Fibroblast of skin of left quadriceps (primary cell): ENCODE data around the gene OPCML.

Experiments used
- DNase-seq, 2 experiments: peaks; one replicate each; pipeline ENCODE4 v3.0.0-alpha.2; 2013; ENCODE audit warnings: low read depth in 2 of 2

Gene OPCML

GRCh38 chr11:133078012-133078411 lies 454.3 kb downstream of the OPCML start:
- DNase-seq, result no peak

DNA sequence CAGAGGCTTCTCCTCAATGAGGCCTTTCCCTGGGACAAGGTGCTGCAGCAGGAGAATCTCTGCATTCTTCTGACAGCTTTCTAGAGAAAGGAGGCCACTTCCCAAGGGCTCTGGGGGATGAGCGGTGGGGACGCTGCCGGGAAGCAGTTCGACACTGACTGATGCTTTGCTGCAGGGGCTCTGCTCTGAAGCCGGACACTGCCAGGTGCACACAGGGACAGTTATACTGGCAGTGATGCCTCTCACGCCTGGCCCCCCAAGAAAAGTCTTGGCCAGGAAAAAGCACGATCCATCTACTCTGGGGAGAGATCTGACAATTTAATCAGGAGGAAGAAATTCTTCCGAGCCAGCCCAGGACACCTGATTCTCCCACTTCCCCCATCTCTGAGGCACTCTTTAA lies 456.9 kb downstream of the OPCML start:
- DNase-seq, result no peak

- DNase-seq, result no peak
These were observed 459.3 kb downstream of the OPCML start for GRCh38 chr11:133072858-133073582.

GRCh38 chr11:133072378-133072777 lies 459.9 kb downstream of the OPCML start:
- no peak for DNase-seq

GRCh38 chr11:133070791-133071190 lies 461.5 kb downstream of the OPCML start:
- no peak for DNase-seq

DNA sequence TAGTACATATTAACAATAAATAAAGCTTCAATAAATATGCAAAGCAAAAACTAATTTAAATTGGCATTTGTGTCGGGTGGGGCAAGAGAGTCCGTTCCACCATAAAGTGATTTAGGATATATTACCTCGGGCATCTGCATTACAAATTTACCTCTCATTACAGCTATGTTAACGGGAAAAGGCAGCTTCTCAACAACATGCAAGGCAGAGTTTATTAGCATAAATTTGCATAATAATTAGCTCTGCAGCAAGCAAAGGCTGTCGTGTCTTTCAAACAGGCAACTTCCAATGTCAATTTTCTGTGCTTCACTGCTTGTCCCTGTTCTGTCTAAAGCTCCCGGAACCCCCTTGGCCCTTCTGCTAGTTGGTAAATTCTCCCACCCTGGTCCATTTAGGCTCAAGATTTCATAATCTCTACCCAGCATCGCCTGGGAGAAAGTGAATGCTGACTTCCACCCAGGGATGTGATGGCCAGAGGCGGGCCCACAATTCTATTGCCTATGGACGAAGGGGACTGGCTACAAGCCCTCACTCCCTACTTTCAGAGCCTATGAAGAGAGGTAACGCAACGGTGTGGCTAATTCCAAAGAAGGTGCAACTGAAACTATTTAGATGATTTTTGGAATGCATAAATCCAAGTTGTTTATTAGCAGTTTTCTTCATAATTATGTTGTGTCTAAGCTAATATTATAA lies 462.1 kb downstream of the OPCML start:
- no peak for DNase-seq

DNA sequence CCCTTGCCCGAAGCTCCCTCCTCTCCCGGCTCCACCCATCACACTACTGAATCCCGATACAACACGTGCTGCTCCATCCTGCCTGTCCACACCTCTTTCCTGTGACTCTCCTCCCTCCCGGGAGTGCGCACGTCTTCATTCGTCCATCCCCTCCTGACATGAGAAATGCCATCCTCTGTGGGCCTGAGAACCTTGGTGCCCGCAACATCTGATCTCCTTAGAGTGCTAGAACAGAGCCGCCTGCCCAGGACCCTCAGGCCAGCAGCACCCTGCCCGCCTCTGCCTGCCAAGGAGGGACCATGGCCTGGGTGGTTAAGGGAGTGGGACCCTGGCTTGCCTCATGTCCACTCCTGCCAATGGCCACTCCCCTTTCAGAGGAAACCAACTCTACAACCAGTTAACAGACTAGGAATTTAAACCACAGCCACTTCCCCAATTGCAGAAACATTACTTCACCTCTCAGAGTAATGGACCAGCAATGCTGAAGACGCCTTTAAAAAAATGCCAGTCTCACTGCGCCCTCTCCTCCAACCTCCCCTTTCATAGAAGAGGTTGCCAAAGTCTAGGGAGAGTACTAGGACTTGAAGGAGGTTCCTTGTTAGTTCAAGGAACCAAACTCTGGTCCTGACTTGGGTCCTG lies 466.3 kb downstream of the OPCML start:
- DNase-seq, result no peak

DNA sequence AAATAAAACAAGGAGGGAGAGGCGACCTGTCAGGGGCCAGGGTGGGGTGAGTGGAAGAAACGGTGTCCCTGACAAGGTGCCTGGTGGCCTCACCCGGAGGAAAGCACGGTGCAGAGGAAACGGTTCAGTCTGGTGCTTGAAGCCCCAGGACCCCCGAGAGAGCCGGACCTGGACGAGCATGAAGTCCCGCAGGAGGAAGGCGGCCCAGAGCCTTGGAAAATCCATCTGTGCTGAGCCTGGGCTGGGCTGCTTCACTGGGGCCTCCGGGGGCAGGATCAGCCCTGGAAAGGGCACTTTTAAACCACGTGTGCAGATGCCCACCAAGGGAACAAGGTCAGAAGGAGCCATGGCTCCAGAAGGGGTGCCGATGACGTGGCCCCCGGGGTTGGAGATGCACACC lies 467.3 kb downstream of the OPCML start:
- DNase-seq, result no peak

DNA sequence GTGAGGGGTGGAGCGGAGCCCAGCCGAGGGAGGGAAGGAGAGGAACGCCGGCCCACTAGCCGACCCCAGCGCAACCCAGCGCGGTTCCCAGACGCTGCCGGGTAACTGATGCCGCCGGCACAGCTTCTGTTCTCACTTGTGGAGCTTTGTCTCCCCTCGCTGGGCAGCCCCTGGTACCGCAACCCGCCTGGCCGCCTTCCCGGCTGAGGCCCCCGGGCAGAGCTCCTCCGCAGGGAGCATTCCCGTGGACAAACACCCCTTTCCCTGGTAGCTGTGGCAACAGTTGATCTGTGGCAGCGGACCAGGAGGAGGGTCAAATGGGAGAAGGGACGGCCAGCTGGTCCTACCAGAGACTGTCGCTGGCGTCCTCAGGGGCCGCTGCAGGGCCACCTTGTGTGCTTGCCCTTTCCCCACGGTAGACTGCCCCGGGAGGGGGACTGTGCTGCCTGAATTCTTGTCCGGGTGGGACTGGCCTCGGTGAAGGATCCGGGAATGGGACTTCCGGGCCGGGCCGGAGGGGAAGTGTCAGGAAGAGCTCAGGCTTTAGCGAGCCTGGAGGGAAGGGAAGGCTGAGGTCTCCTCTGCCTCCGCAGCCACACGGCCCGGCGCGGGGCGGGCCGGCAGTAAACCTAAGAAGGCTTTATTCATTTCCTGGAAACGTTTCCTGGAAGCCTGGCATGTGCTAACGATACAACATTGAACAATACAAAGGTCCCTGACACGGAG lies 468.0 kb downstream of the OPCML start:
- DNase-seq, result peak; percentile 64 to 68

GRCh38 chr11:133058501-133058900 lies 473.8 kb downstream of the OPCML start:
- DNase-seq, result no peak

- DNase-seq, result no peak
These were observed 479.1 kb downstream of the OPCML start for GRCh38 chr11:133053124-133053776.

DNA sequence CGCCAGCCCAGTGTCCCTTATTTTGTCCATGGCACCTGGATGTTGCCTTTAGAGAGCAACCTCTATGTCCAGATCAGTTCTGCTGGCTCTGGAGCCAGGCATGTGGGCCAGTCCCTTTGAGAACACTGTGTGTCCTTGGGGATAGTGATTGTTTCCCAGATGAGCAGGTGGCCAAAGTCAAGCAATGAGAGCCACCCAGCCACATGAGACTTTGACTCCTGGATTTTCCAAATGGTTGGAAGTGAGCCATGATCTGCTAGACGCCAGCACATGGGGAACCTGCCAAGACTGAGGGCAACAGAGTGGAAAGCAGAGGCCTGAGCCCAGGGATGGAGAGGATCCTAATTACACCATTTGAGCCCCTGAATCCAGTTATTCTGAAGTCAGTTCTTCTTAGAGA lies 479.8 kb downstream of the OPCML start:
- no peak for DNase-seq

- DNase-seq, result no peak
These were observed 482.9 kb downstream of the OPCML start for GRCh38 chr11:133049244-133050019.

DNA sequence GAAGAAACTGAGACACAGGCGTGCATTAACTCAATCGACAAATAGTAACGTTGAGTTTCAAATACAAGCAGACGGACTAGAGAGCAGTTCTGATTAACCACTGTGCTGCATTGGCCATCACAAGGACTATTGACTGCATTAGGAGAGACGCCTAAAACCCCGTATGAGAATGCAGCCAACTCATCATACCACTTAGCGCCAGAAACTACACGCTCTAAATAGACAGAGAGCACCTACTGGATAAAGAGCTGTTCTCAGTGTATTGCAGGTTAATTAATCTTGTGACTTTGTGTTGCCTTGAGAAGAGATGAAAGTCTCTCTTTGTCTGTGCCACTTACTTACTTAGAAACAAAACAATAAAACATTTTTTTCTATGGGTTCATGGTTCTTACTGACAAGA lies 484.0 kb downstream of the OPCML start:
- no peak for DNase-seq

DNA sequence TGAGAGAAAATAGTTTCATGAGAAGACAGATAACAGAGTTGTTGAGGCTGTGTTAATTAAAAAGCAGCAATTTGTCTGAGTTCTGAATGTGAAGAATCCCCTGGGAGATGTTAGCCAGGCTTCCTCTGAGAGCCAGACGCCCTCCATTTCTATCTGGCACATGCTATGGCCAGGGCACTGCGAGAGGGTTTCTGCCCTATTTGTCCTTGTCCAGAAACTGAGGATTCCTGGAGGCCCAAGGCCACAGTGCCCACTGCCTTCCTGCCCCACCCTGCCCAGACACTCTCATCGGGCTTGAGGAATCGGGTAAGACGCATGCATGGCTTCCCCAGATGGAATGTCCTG lies 484.6 kb downstream of the OPCML start:
- DNase-seq, result no peak

- no peak for DNase-seq
These were observed 485.1 kb downstream of the OPCML start for GRCh38 chr11:133047036-133047770.

DNA sequence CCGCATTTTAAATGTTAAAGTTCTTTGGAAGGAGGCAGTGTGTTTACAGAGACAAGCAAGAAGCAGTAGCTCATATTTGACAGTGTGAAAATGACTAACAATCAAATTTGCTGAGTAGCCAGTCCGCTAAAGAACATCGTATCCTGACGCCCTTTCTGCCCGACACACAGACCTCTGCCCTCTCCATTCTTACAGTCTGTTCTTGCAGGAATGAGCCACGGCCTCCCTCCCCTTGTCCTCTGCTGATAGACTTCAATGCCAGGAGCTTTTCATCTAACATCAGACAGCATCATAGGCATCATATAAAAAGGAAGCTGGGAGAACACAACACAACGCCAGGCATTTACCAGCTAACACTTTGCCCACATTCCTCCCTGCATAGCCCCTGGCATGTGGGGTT lies 486.0 kb downstream of the OPCML start:
- no peak for DNase-seq

DNA sequence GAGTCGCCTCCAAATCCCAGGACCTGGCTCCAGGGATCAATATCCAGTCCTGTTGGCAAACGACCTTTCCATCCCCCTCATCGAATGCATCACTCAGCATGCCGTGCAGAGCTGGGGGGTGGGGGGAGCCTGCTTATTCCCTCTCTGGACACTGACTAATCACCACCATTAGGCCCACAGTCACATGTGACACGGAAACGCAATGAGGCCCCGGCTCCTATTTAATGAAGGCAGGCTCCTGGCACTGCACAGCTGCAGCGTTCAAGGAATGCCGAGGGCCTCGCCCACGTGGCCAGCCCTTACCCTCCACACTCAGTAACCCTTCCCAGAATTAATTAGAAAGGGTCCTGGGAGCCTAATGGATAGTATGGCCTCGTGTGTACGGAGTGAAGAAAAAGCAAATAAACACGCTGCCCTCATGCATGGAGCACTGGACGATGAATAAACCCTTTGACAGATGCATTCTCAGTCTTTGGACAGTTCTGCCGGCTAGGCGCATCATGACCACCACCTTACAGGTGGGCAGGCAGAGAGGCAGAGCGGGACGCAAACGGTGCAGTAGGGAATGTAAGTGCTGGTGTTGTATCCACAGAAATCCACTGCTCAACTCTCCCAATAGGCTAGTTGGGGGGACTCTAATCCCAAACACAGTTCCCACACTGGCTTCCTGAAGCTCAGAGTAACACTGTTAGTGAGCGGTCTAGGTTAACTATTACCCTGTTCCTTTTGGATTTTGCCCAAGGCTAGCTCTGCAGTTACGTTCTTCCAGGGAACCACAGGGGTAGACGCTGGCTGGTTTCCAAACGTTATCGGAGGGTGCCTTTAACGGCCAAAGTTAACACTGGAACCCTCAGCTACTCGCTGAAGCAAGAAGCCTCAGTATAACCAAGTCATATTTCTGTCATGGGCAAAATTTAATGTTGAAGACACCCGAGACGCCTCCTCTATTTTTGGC lies 490.1 kb downstream of the OPCML start:
- DNase-seq, result no peak

GRCh38 chr11:133041181-133041580 lies 491.1 kb downstream of the OPCML start:
- DNase-seq, result no peak
